Activated CD8-positive, alpha-beta T cell treated with anti-CD3 and anti-CD28 coated beads for 36 hours (primary cell): Measurements from ENCODE around the gene LRRC8B. TPM values are rescaled to one million over a fixed set of nuclear protein-coding genes. Genes with fewer than 3 reads are reported as not detected.
A peak's percentile ranks its signal among the peaks of the same experiment; 100 is the strongest.

Experiments
- ATAC-seq: fragments of 200-7000 bp; cut with Tn5 transposase; one replicate; pipeline ENCODE4 v1.10.0; 2021; ENCODE audit warnings: mild to moderate bottlenecking, moderate library complexity
- CTCF ChIA-PET: fragments of 350-600 bp; sonication (Branson Sonifier 250); formaldehyde crosslinking; loops from one replicate; lab custom pipeline; 2021; ENCODE audit warnings: antibody characterized with exemption; lab: Charles Lee
- POLR2A ChIA-PET: fragments of 350-600 bp; sonication (Branson Sonifier 250); formaldehyde crosslinking; loops from one replicate; lab custom pipeline; 2021; ENCODE audit warnings: antibody characterized with exemption; lab: Charles Lee
- DNase-seq: peaks from one replicate; pipeline ENCODE4 v3.0.0-alpha.2; 2020
- H3K27ac Mint-ChIP-seq: one replicate; pipeline ENCODE4 v1.8.0; 2021; ENCODE audit warnings: mild to moderate bottlenecking, mixed read lengths
- H3K27me3 Mint-ChIP-seq: one replicate; pipeline ENCODE4 v1.8.0; 2021; ENCODE audit warnings: mixed read lengths
- H3K36me3 Mint-ChIP-seq: one replicate; pipeline ENCODE4 v1.8.0; 2021; ENCODE audit warnings: low read depth, mixed read lengths
- H3K4me1 Mint-ChIP-seq: one replicate; pipeline ENCODE4 v1.8.0; 2021; ENCODE audit warnings: low read depth, mixed read lengths
- H3K4me3 Mint-ChIP-seq: one replicate; pipeline ENCODE4 v1.8.0; 2021; ENCODE audit warnings: mild to moderate bottlenecking, moderate library complexity, mixed read lengths
- H3K9me3 Mint-ChIP-seq: one replicate; pipeline ENCODE4 v1.8.0; 2021; ENCODE audit warnings: mixed read lengths
- intact Hi-C: fragments of 100-400 bp; cut with micrococcal nuclease; formaldehyde crosslinking; loops from one replicate; pipeline ENCODE4 v1.10.0; 2022
- total RNA-seq, 2 experiments: library from RNA; stranded (reverse); gene quantifications; one replicate each; pipeline ENCODE4 v1.2.3, GENCODE V29; 2021
- TF ChIP-seq, protein P1 (sequence below): fragments of 200-600 bp; IDR thresholded peaks from one replicate; pipeline ENCODE4 v1.8.0; 2022; ENCODE audit warnings: antibody characterized with exemption, mild to moderate bottlenecking

Gene LRRC8B
- total RNA-seq, 2 experiments from 2014 or later = 24.9 to 31.7 TPM

DNA sequence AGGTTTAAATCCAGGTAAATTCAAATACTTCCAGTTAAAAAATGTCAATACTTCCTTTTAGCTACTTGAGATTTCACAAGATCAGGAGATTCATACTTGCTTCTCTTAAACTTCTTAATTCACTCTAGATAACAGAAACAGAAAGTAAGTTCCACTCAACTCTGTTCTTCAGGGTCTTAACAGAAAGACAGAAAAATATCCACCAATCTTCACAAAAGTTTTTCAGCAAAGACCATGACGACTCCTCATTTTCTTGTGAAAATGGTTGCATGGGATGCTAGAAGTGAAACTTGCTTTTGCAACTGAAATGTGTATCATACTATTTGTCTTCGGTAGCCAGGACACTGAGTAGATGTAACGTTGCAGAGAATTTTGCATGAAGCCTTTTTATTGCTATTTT is 96.0 kb downstream of the LRRC8B start:
- Mint-ChIP-seq H3K4me3 (peak overlapping the region; percentile 33), H3K9me3 (peaks cover 21% of the 10 kb centered on the region), H3K27ac (peak overlapping the region; percentile 41), H3K27me3 (no peaks in the 10 kb centered on the region), H3K4me1 (peaks cover 55% of the 10 kb centered on the region), H3K36me3 (peaks cover 59% of the 10 kb centered on the region)
- ChIA-PET CTCF (interaction anchor here (0.9 kb wide), 1 partner anchor 99 kb away, joined by 3 read pairs; no protein-coding TSS in a partner anchor), POLR2A (interaction anchor here (2.4 to 3.1 kb wide), 2 partner anchors 10 to 12 kb away, joined by 8 to 10 read pairs; no protein-coding TSS in a partner anchor)
- intact Hi-C loops = no loop called here
- ATAC-seq (peak; percentile 21), DNase-seq (no peak)
- TF ChIP-seq, protein P1, sequence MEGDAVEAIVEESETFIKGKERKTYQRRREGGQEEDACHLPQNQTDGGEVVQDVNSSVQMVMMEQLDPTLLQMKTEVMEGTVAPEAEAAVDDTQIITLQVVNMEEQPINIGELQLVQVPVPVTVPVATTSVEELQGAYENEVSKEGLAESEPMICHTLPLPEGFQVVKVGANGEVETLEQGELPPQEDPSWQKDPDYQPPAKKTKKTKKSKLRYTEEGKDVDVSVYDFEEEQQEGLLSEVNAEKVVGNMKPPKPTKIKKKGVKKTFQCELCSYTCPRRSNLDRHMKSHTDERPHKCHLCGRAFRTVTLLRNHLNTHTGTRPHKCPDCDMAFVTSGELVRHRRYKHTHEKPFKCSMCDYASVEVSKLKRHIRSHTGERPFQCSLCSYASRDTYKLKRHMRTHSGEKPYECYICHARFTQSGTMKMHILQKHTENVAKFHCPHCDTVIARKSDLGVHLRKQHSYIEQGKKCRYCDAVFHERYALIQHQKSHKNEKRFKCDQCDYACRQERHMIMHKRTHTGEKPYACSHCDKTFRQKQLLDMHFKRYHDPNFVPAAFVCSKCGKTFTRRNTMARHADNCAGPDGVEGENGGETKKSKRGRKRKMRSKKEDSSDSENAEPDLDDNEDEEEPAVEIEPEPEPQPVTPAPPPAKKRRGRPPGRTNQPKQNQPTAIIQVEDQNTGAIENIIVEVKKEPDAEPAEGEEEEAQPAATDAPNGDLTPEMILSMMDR = no peak

GRCh38 chr1:89622895-89623294 is 98.3 kb downstream of the LRRC8B start:
- H3K27ac Mint-ChIP-seq = peak overlapping the region; percentile 59
- peaks cover 7% of the 10 kb centered on the region for H3K9me3 Mint-ChIP-seq
- CTCF ChIA-PET = interaction anchor here (0.5 to 10.4 kb wide), 14 partner anchors 6 to 159 kb away, joined by 3 to 84 read pairs (median 5); partner anchors contain the start of gene LRRC8C
- ATAC-seq = peak; percentile 11
- POLR2A ChIA-PET = interaction anchor here (0.6 to 3.6 kb wide), 8 partner anchors 8 to 1386 kb away, joined by 3 to 27 read pairs (median 4); partner anchors contain the start of gene LRRC8C
- TF ChIP-seq, protein P1 = no peak
- no peaks in the 10 kb centered on the region for H3K27me3 Mint-ChIP-seq
- peaks cover 57% of the 10 kb centered on the region for H3K4me1 Mint-ChIP-seq
- DNase-seq = no peak
- H3K4me3 Mint-ChIP-seq = no peak overlapping the region
- peaks cover 37% of the 10 kb centered on the region for H3K36me3 Mint-ChIP-seq
- intact Hi-C loops = no loop called here

DNA sequence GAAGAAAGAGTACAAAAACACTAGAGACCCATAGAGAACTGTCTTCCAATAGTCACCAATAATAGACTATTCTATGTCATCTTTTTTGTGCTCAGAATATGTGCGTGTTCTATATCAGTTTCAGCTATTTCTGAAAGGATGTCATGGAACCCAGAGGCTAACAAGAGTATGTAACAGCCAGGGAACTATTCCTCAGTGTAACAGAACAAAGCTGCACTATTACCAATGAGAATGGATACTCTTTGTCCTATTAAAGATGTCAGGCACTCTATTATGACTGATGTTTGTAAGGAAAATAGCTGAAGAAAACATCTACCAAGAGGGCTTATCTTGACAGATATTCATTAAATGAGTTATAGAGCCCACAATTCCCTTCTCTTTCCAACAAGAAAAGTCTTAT is 99.7 kb downstream of the LRRC8B start:
- no peak for DNase-seq
- no peaks in the 10 kb centered on the region for H3K27me3 Mint-ChIP-seq
- no peak overlapping the region for H3K4me3 Mint-ChIP-seq
- TF ChIP-seq, protein P1 = no peak
- ATAC-seq = no peak
- intact Hi-C loops = no loop called here
- CTCF ChIA-PET = interaction anchor here (1.3 to 10.4 kb wide), 6 partner anchors 7 to 139 kb away, joined by 3 to 84 read pairs (median 19); no protein-coding TSS in a partner anchor
- peaks cover 27% of the 10 kb centered on the region for H3K36me3 Mint-ChIP-seq
- H3K9me3 Mint-ChIP-seq = no peaks in the 10 kb centered on the region
- POLR2A ChIA-PET = interaction anchor here (1.1 to 3.6 kb wide), 5 partner anchors 9 to 116 kb away, joined by 3 to 27 read pairs (median 4); partner anchors contain the start of gene LRRC8C
- H3K4me1 Mint-ChIP-seq = peaks cover 65% of the 10 kb centered on the region
- H3K27ac Mint-ChIP-seq = no peak overlapping the region

- DNase-seq (no peak), ATAC-seq (no peak)
- ChIA-PET POLR2A (interaction anchor here (1.5 to 3.6 kb wide), 3 partner anchors 8 to 15 kb away, joined by 4 to 27 read pairs (median 7); partner anchors contain the start of gene LRRC8C), CTCF (interaction anchor here (0.7 to 10.4 kb wide), 4 partner anchors 8 to 138 kb away, joined by 3 to 84 read pairs (median 24); no protein-coding TSS in a partner anchor)
- H3K27ac Mint-ChIP-seq = no peak overlapping the region
- no peak overlapping the region for H3K4me3 Mint-ChIP-seq
- no peaks in the 10 kb centered on the region for H3K27me3 Mint-ChIP-seq
- peaks cover 27% of the 10 kb centered on the region for H3K36me3 Mint-ChIP-seq
- H3K4me1 Mint-ChIP-seq = peaks cover 67% of the 10 kb centered on the region
- TF ChIP-seq, protein P1 = no peak
- intact Hi-C loops = no loop called here
- H3K9me3 Mint-ChIP-seq = no peaks in the 10 kb centered on the region
Measured at GRCh38 chr1:89624715-89625323, 100.2 kb downstream of the LRRC8B start.

DNA sequence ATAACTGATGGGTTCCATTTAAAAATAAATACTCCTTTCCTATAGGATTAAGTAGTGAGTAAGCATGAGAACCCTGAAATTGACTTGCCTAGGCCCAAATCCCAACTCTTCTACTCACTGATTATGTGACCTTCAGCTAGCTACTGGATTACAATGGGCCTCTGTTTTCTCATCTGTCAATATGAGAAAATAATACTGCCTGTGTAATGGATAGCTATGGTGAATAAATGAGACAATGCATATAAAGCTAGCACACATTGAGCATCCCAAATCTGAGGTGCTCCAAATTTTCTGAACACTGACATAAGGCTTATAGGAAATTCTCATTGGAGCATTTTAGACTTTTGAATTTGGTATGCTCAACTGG is 103.0 kb downstream of the LRRC8B start:
- no peaks in the 10 kb centered on the region for H3K9me3 Mint-ChIP-seq
- CTCF ChIA-PET = interaction anchor here (0.7 to 10.4 kb wide), 16 partner anchors 8 to 643 kb away, joined by 3 to 84 read pairs (median 4); no protein-coding TSS in a partner anchor
- H3K4me3 Mint-ChIP-seq = peak overlapping the region; percentile 47
- peaks cover 72% of the 10 kb centered on the region for H3K4me1 Mint-ChIP-seq
- DNase-seq = no peak
- intact Hi-C loops = no loop called here
- POLR2A ChIA-PET = interaction anchor here (0.9 to 2.4 kb wide), 5 partner anchors 8 to 172 kb away, joined by 3 to 16 read pairs (median 6); no protein-coding TSS in a partner anchor
- TF ChIP-seq, protein P1 = no peak
- H3K36me3 Mint-ChIP-seq = peaks cover 29% of the 10 kb centered on the region
- H3K27me3 Mint-ChIP-seq = no peaks in the 10 kb centered on the region
- peak overlapping the region; percentile 81 for H3K27ac Mint-ChIP-seq
- ATAC-seq = no peak
